HepG2 (cell line): Measurements from ENCODE around the gene SLC22A23. TPM values are rescaled to one million over a fixed set of nuclear protein-coding genes. Genes with fewer than 3 reads are reported as not detected.

ENCODE experiments used
- ATAC-seq: fragments of 200-7000 bp; cut with Tn5 transposase; 3 replicates; pipeline ENCODE4 v1.9.1; 2020; ENCODE audit warnings: mild to moderate bottlenecking, moderate library complexity
- BruUV-seq: library from RNA; stranded (reverse); fragments of 400-500 nt; replicated peaks from 2 replicates; lab custom pipeline; 2021; lab: Mats Ljungman, UMichigan
- CTCF ChIA-PET: fragments of 300-600 bp; formaldehyde crosslinking; extraction: SDS; loops from one replicate; lab custom pipeline; 2021; ENCODE audit warnings: low total read pairs, inconsistent platforms, low intra/inter-chr PET ratio; lab: Yijun Ruan, JAX
- POLR2A ChIA-PET: fragments of 350-600 bp; sonication (Branson Sonifier 250); formaldehyde crosslinking; loops from one replicate; lab custom pipeline; 2020; ENCODE audit warnings: antibody characterized with exemption, inconsistent platforms; lab: Yijun Ruan, JAX
- DNase-seq: peaks from one replicate; pipeline ENCODE4 v3.0.0-alpha.2; 2015; ENCODE audit warnings: low spot score
- FAIRE-seq: peaks from 3 replicates; lab custom pipeline; 2011; peaks lifted over from hg19 to GRCh38; lab: Jason Lieb, UNC
- H2AFZ ChIP-seq: one replicate; pipeline ENCODE4 v1.6.1; 2011; ENCODE audit warnings: low read length, inconsistent platforms
- H3K27ac ChIP-seq: fragments of 300-600 bp; 3 replicates; pipeline ENCODE4 v1.8.0; 2011; ENCODE audit warnings: mixed run types, mild to moderate bottlenecking, mixed read lengths, low read length, inconsistent platforms; ENCODE audit not compliant: insufficient read depth; ENCODE audit errors: extremely low read length
- H3K27me3 ChIP-seq, 2 experiments: fragments of 200-600 bp in 1 of 2; 2 replicates in 1 of 2; 3 replicates in 1 of 2; pipeline versions ENCODE4 v1.6.0 to v1.8.0; 2011; ENCODE audit warnings: low read length in 2 of 2, mild to moderate bottlenecking in 2 of 2, moderate library complexity in 2 of 2, inconsistent platforms in 1 of 2; ENCODE audit not compliant: insufficient read depth in 2 of 2, control insufficient read depth in 1 of 2
- H3K36me3 ChIP-seq, 2 experiments: fragments of 200-600 bp in 1 of 2; replicated peaks in 1 of 2; 2 replicates in 1 of 2; 3 replicates in 1 of 2; pipeline versions ENCODE4 v1.5.1 to v1.8.0; 2011; ENCODE audit warnings: low read length in 2 of 2, inconsistent platforms in 1 of 2; ENCODE audit not compliant: insufficient read depth in 2 of 2, control insufficient read depth in 1 of 2
- H3K4me1 ChIP-seq: 2 replicates; pipeline ENCODE4 v1.5.1; 2012; ENCODE audit warnings: low read length, inconsistent platforms; ENCODE audit not compliant: insufficient read depth
- H3K4me2 ChIP-seq: 2 replicates; pipeline ENCODE4 v1.6.0; 2011; ENCODE audit warnings: low read depth, low read length, inconsistent platforms
- H3K4me3 ChIP-seq, 3 experiments: fragments of 200-600 bp in 1 of 3; sonication (generic), shearing (Covaris generic) in 1 of 3; replicated peaks in 1 of 3; 2 replicates each; pipeline ENCODE4 v1.5.1; 2011 to 2016; ENCODE audit warnings: low read length in 3 of 3, inconsistent platforms in 2 of 3, low read depth in 2 of 3, mild to moderate bottlenecking in 2 of 3, control low read depth in 1 of 3, mixed read lengths in 1 of 3; ENCODE audit not compliant: insufficient read depth in 1 of 3
- H3K79me2 ChIP-seq: one replicate; pipeline ENCODE4 v1.6.1; 2011; ENCODE audit warnings: low read length, inconsistent platforms; ENCODE audit not compliant: insufficient read depth
- H3K9ac ChIP-seq: 2 replicates; pipeline ENCODE4 v1.6.0; 2011; ENCODE audit warnings: mild to moderate bottlenecking, low read depth, low read length, inconsistent platforms; ENCODE audit not compliant: insufficient read depth
- H3K9me3 ChIP-seq: 2 replicates; pipeline ENCODE4 v1.5.1; 2012; ENCODE audit warnings: mild to moderate bottlenecking, low read length
- H4K20me1 ChIP-seq: 2 replicates; pipeline ENCODE4 v1.6.0; 2011; ENCODE audit warnings: inconsistent platforms, mild to moderate bottlenecking, low read length, moderate library complexity; ENCODE audit not compliant: insufficient read depth
- HCFC1 ChIP-seq: fragments of 150-350 bp; IDR thresholded peaks from 2 replicates; pipeline ENCODE4 v1.6.1; 2014; ENCODE audit warnings: low read depth, low read length
- JARID2 ChIP-seq: sonication (generic); formaldehyde crosslinking; IDR thresholded peaks from 2 replicates; pipeline ENCODE4 v1.8.1; 2023; ENCODE audit warnings: missing genetic modification reagents, inconsistent platforms; ENCODE audit not compliant: insufficient replicate concordance
- PAX8 ChIP-seq: sonication (generic); formaldehyde crosslinking; IDR thresholded peaks from 2 replicates; pipeline ENCODE4 v1.8.0; 2022; ENCODE audit warnings: mild to moderate bottlenecking, missing genetic modification reagents, borderline replicate concordance
- RBM22 ChIP-seq: fragments of 200-400 bp; formaldehyde crosslinking; optimal IDR thresholded peaks from 2 replicates; pipeline ENCODE3; 2017; ENCODE audit warnings: mild to moderate bottlenecking, low read length, moderate library complexity
- SMYD3 ChIP-seq: sonication (generic); formaldehyde crosslinking; IDR thresholded peaks from 2 replicates; pipeline ENCODE4 v1.8.1; 2023; ENCODE audit warnings: mild to moderate bottlenecking, missing genetic modification reagents
- SOX13 ChIP-seq, 3 experiments: fragments of 450-650 bp in 1 of 3; sonication (generic) in 1 of 3; formaldehyde crosslinking in 1 of 3; IDR thresholded peaks in 2 of 3; conservative IDR thresholded peaks in 1 of 3; 2 replicates each; pipeline versions ENCODE4 v1.5.0 to v1.6.1; 2016 to 2020; ENCODE audit warnings: antibody characterized with exemption in 1 of 3, mild to moderate bottlenecking in 1 of 3, missing compliant biosample characterization in 1 of 3, missing genetic modification reagents in 1 of 3, moderate library complexity in 1 of 3
- THAP8 ChIP-seq: sonication (generic); formaldehyde crosslinking; IDR thresholded peaks from 2 replicates; pipeline ENCODE4 v1.5.1; 2020; ENCODE audit warnings: missing genetic modification reagents, mild to moderate bottlenecking, borderline replicate concordance
- ZNF263 ChIP-seq: sonication (generic); formaldehyde crosslinking; IDR thresholded peaks from 2 replicates; pipeline ENCODE4 v1.4.0; 2020; ENCODE audit warnings: missing genetic modification reagents
- ZNF703 ChIP-seq: sonication (generic); formaldehyde crosslinking; IDR thresholded peaks from 2 replicates; pipeline ENCODE4 v1.5.1; 2020; ENCODE audit warnings: missing genetic modification reagents, mild to moderate bottlenecking, moderate library complexity, borderline replicate concordance
- WGBS: methylation state at CpG from one replicate; pipeline ENCODE4 v1.1.6; 2017; ENCODE audit warnings: low lambda C conversion rate; 5-methylcytosine and 5-hydroxymethylcytosine counted together
- in situ Hi-C: cut with HindIII; loops from 2 replicates; pipeline ENCODE4 v1.10.0; 2017; ENCODE audit warnings: low pct_unique_long_range_greater_than_20kb; ENCODE audit not compliant: extremely low pct_ligation_motif_present
- intact Hi-C: fragments of 100-400 bp; cut with micrococcal nuclease; formaldehyde crosslinking; loops from one replicate; pipeline ENCODE4 v1.10.0; 2022; ENCODE audit not compliant: unreplicated experiment
- polyA plus RNA-seq, 8 experiments: library from polyadenylated mRNA; depleted of rRNA in 3 of 8; stranded (reverse) in 7 of 8; unstranded in 1 of 8; fragments of >200 nt; fragmentation: Illumina TruSeq in 4 of 8; extraction: Trizol in 4 of 8; gene quantifications; 2 replicates each; pipeline versions ENCODE4 v1.2.1 to v1.2.3, GENCODE V29; 2011 to 2016; ENCODE audit warnings: low read depth in 4 of 8, missing spikeins in 1 of 8, mixed read lengths in 1 of 8; ENCODE audit not compliant: insufficient read depth in 1 of 8
- total RNA-seq, 5 experiments: library from RNA; depleted of rRNA; stranded (reverse); fragments of >200 nt; fragmentation: Illumina TruSeq; extraction: Trizol; gene quantifications; 2 replicates each; pipeline ENCODE4 v1.2.3, GENCODE V29; 2016; ENCODE audit warnings: low read depth in 1 of 5

Gene SLC22A23
- total and polyA plus RNA-seq, 2 of the 13 experiments (the other 11 are each of a cell fraction or from before 2014, with no cell fraction given), result 11.8 to 17.5 TPM

DNA sequence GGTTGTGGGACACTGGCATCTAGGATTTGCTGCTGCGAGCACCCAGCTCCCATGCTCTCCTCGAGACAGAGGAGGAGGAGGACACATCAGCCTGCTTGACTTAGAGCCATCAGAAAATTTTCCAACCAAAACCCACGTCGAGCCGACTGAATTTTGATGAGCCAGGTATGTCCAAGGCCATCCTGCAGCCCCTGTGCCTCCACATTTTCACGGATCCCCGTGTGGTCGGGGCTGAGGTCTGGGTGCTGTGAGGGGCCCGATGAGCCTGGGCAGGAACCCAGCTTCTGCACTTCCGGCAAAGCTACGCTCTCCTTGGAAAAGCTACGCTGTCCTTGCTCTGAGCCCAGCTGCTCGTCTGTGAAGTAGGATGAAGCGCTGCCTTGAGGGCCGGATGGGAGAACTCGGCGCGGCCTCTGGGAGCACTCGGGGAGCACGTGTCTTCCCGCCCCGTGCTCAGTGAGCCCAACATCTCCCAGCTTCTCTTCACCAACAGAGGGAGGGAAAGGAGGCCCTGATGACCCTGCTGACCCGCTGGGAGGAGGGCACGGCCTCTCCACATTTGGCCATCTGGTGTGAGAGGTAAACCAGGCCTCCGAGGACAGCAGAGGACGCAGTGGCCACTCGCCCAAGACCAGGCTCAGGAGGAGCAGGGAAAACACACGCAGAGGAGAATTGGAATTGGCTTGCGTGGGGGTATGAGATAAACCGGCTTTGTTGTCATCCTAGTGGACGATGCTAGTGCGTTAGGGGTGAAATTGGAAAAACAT lies 164.2 kb downstream of the SLC22A23 start:
- no peak for ATAC-seq
- in situ Hi-C loops (loop anchor here (25.0 kb wide), 1 partner anchor 695 kb away; no protein-coding TSS in a partner anchor), intact Hi-C loops (loop anchor here (5.0 kb wide), 1 partner anchor 1570 kb away; no protein-coding TSS in a partner anchor)
- TF ChIP-seq SMYD3 (CRISPR knock-in tag) (no peak), PAX8 (CRISPR knock-in tag) (no peak), ZNF263 (CRISPR knock-in tag) (peak; percentile 91)
- DNase-seq, result no peak
- Histone ChIP-seq H3K36me3 (peaks cover 55 to 93% of the 10 kb centered on the region in 2 experiments), H3K27me3 (no peaks in the 10 kb centered on the region), H3K9ac (no peak overlapping the region), H3K79me2 (no peaks in the 10 kb centered on the region), H3K4me2 (no peak overlapping the region), H3K27ac (no peak overlapping the region), H3K9me3 (no peaks in the 10 kb centered on the region), H3K4me3 (no peak overlapping the region), H3K4me1 (peaks cover 11% of the 10 kb centered on the region), H2AFZ (no peak overlapping the region), H4K20me1 (no peaks in the 10 kb centered on the region)
- ChIA-PET CTCF (no interaction called here), POLR2A (no interaction called here)
- WGBS, result 97% methylated on average over 29 of the region's 32 CpGs
- FAIRE-seq, result no peak
- BruUV-seq, result no TSS peak

DNA sequence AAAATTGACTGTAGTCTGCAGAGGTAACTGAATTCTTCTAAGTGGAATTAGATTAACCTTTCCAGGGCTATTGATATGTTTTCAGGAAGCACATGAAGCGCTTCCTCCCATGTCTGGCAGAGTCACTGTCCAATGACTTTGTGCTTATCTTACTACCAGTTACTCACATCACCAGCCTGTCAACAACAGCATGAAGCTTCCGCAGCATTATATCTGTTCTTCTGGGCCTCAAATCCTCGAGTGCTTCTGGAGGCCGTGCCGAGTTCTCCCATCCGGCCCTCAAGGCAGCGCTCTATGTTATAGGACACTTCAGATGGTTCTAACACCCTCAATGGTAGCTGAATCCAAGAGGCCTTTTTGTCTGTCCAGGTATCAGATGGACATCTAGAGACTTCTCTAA lies 164.9 kb downstream of the SLC22A23 start:
- H3K4me2 ChIP-seq, result no peak overlapping the region
- H3K9ac ChIP-seq, result no peak overlapping the region
- POLR2A ChIA-PET, result no interaction called here
- in situ Hi-C loops (loop anchor here (25.0 kb wide), 1 partner anchor 695 kb away; no protein-coding TSS in a partner anchor), intact Hi-C loops (loop anchor here (5.0 kb wide), 1 partner anchor 1570 kb away; no protein-coding TSS in a partner anchor)
- H3K36me3 ChIP-seq, result peaks cover 57 to 87% of the 10 kb centered on the region in 2 experiments
- H3K27me3 ChIP-seq, result no peaks in the 10 kb centered on the region
- no peak for TF ChIP-seq SOX13 (IDR thresholded peaks at IDR 0.05)
- no peak for TF ChIP-seq SOX13 (CRISPR knock-in tag; conservative IDR thresholded peaks at IDR 0.05 in 1 of 2, IDR thresholded peaks at IDR 0.05 in 1 of 2)
- TF ChIP-seq HCFC1, result no peak
- peak; percentile 42 for TF ChIP-seq RBM22
- TF ChIP-seq ZNF703, result no peak
- no peak for TF ChIP-seq THAP8 (CRISPR knock-in tag)
- TF ChIP-seq JARID2 (CRISPR knock-in tag), result no peak
- no peaks in the 10 kb centered on the region for H4K20me1 ChIP-seq
- no peaks in the 10 kb centered on the region for H3K9me3 ChIP-seq
- CTCF ChIA-PET, result no interaction called here
- FAIRE-seq (no peak), ATAC-seq (no peak), DNase-seq (no peak)
- no TSS peak for BruUV-seq
- H3K4me3 ChIP-seq, result no peak overlapping the region
- no peaks in the 10 kb centered on the region for H3K79me2 ChIP-seq
- no peak overlapping the region for H2AFZ ChIP-seq
- H3K27ac ChIP-seq, result no peak overlapping the region
- WGBS, result 98% methylated on average over 7 of the region's 7 CpGs
- H3K4me1 ChIP-seq, result peaks cover 11% of the 10 kb centered on the region
